Measurements from ENCODE around the gene AGER.

AGER gene

DNA sequence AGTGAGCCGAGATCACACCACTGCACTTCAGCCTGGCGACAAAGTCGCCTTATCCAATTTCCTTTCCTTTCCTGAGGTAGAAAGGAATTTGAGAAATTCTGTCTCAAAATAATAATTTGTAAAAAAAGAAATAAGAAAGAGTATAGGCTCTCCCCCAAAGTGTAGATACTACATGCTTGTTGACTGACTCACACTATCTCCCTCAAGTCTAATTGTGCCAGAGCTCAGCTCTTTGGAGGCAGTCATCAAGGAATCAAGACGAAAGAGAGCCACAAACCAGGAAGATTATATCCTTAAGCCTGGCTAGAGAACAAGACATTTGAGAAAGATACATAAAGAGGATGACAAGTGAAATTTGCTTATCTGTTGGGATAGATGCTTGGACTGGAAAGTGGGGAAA, 50.3 kb downstream of the AGER start:
- DNase-seq, result no peak
- peaks cover 33% of the 10 kb centered on the region for H3K4me1 Mint-ChIP-seq
- H3K27me3 Mint-ChIP-seq (ENCODE audit: low read depth, poor library complexity), result peaks cover 40% of the 10 kb centered on the region
- H3K4me3 Mint-ChIP-seq, result no peak overlapping the region
- H3K9me3 Mint-ChIP-seq, result no peaks in the 10 kb centered on the region
- no peaks in the 10 kb centered on the region for H3K36me3 Mint-ChIP-seq (ENCODE audit: low read depth)
- TF ChIP-seq, protein P1, sequence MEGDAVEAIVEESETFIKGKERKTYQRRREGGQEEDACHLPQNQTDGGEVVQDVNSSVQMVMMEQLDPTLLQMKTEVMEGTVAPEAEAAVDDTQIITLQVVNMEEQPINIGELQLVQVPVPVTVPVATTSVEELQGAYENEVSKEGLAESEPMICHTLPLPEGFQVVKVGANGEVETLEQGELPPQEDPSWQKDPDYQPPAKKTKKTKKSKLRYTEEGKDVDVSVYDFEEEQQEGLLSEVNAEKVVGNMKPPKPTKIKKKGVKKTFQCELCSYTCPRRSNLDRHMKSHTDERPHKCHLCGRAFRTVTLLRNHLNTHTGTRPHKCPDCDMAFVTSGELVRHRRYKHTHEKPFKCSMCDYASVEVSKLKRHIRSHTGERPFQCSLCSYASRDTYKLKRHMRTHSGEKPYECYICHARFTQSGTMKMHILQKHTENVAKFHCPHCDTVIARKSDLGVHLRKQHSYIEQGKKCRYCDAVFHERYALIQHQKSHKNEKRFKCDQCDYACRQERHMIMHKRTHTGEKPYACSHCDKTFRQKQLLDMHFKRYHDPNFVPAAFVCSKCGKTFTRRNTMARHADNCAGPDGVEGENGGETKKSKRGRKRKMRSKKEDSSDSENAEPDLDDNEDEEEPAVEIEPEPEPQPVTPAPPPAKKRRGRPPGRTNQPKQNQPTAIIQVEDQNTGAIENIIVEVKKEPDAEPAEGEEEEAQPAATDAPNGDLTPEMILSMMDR (IDR thresholded peaks at IDR 0.05), result no peak
- no peak overlapping the region for H3K27ac Mint-ChIP-seq

DNA sequence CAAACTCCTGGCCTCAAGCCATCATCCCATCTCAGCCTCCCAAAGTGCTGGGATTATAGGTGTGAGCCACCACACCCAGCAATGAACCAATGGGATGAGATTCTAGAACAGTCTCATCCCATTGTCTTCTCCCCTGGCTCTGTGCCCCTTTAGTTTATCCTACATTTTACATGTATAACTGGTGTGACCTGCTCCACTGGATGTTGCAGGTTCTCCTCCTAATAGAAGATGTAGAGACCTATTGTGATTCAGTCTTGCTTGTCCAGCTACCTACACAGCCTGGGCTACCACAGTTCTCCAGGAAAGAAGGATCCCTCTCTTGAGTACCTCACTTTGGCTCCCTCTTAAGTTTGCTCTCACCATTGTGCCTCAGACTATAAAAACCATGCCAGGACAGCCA, 51.9 kb downstream of the AGER start:
- no peaks in the 10 kb centered on the region for H3K9me3 Mint-ChIP-seq
- H3K27me3 Mint-ChIP-seq (ENCODE audit: low read depth, poor library complexity), result peaks cover 40% of the 10 kb centered on the region
- DNase-seq, result no peak
- H3K36me3 Mint-ChIP-seq (ENCODE audit: low read depth), result no peaks in the 10 kb centered on the region
- peaks cover 42% of the 10 kb centered on the region for H3K4me1 Mint-ChIP-seq
- TF ChIP-seq, protein P1 (IDR thresholded peaks at IDR 0.05), result no peak
- peak overlapping the region; percentile 51 for H3K4me3 Mint-ChIP-seq
- no peak overlapping the region for H3K27ac Mint-ChIP-seq

DNA sequence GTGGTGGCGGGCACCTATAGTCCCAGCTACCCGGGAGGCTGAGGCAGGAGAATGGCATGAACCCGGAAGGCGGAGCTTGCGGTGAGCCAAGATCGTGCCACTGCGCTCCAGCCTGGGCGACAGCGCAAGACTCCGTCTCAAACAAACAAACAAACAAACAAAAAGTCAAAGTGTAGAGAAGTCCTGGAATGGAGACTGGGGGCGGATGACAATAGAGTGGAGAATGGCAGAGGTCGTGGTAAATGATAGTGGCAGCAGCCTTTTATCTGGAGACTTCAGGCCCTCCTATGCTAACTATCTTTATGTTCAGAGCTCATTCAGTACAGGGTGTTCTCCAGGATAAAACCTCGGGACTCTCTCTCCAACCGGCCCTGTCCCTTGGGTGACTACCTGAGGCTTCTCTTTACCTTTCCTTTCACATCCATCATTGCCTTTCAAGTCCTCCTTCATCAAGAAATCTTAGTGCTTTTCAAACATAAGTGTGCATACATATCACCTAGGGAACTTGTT, 52.6 kb downstream of the AGER start:
- Mint-ChIP-seq H3K27me3 (ENCODE audit: low read depth, poor library complexity) (peaks cover 40% of the 10 kb centered on the region), H3K4me1 (peaks cover 48% of the 10 kb centered on the region), H3K9me3 (no peaks in the 10 kb centered on the region), H3K4me3 (peak overlapping the region; percentile 62), H3K36me3 (ENCODE audit: low read depth) (no peaks in the 10 kb centered on the region), H3K27ac (no peak overlapping the region)
- TF ChIP-seq, protein P1 (IDR thresholded peaks at IDR 0.05), result no peak
- DNase-seq, result no peak
